HCEC 1CT (cell line): Measurements from ENCODE around the gene CNOT2.
"Not testable (repeated sequence)": the region's sequence is repeated elsewhere in the genome, so short reads cannot be mapped to it uniquely, and the experiment has no call there.

ENCODE experiments used
- DNase-seq: peaks from one replicate; pipeline ENCODE4 v3.0.0-alpha.2; 2017

The CNOT2 gene

DNA sequence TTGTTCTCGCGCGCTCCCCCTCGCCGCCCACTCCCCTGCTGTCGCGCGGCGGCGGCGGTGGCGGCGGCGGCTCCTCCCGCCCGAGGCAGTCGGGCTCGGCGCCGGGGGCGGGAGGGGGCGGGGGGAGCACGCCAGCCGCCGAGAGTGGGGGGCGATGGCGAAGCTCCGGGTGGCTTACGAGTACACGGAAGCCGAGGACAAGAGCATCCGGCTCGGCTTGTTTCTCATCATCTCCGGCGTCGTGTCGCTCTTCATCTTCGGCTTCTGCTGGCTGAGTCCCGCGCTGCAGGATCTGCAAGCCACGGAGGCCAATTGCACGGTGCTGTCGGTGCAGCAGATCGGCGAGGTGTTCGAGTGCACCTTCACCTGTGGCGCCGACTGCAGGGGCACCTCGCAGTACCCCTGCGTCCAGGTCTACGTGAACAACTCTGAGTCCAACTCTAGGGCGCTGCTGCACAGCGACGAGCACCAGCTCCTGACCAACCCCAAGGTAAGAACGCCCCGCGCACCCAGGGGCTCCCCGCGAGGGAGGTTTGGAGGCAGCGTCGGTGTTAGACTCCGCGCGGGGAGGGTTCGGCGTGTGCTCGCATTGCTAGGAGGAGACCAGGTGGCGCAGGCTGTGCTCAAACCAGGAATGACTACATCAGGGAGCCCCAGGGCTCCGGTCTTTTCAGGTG, 123.5 kb downstream of the CNOT2 start:
- peak; percentile 29 for DNase-seq

DNA sequence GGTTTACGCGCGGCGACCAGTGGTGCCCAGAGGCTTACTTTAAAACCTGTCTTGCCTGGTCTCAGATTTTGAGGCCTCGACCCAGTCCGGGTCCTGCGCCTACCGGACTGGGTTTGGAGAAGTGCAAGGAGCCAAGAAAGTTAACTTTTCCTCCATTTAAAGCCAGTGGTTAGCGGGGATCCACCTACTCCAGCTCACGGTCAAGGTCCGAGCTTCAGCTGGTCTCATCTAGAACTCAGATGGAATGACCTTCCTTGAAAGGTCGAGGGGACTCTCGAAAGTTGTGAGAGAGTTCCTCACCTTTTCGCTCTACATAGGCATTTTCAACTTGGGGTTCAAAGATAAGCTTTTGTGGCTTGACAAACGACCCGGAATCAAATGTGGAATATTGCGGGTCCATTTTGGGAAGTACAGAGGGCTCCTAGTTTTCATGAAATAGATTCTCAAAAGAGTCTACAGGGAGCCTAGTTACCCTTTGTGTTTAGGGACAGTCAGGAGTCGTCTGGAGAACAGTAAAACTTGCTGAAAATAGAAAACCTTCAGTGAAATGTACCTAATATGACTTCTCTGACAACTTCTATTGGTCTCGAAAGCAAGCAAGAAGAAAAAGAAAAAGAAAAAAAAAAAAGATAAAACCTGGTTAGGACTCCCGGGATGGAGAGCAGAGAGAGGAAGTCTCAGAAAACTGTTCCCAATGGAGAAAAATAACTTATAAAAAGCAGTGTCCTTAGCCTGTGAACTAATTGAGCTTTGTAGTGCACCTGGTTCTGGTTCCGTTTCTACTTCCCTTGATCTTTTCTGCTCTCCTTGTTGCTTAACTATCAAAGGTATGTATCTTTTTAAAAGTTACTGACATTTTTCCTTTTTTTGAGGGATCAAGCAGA, 124.3 kb downstream of the CNOT2 start:
- DNase-seq = no peak

- no peak for DNase-seq
Measured at GRCh38 chr12:70372881-70373280, 129.6 kb downstream of the CNOT2 start.

- no peak for DNase-seq
Measured at GRCh38 chr12:70379846-70380245, 136.6 kb downstream of the CNOT2 start.

DNA sequence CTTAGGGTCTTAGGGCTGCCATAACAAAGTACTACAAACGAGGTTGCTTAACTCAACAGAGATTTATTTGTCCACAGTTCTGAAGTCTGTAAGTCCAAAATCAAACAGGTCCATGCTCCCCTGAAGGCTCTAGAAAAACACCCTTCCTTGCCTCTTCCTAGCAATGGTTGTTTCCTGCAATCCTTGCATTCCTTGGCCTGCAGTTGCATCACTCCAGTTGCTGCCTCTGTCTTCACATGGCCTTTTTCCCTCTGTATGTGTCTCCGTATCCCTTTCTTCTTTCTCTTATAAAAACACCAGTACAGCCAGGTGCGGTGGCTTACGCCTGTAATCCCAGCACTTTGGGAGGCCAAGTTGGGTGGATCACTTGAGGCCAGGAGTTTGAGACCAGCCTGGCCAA, 140.3 kb downstream of the CNOT2 start:
- no peak for DNase-seq

GRCh38 chr12:70383886-70384285, 140.7 kb downstream of the CNOT2 start:
- DNase-seq = no peak

DNA sequence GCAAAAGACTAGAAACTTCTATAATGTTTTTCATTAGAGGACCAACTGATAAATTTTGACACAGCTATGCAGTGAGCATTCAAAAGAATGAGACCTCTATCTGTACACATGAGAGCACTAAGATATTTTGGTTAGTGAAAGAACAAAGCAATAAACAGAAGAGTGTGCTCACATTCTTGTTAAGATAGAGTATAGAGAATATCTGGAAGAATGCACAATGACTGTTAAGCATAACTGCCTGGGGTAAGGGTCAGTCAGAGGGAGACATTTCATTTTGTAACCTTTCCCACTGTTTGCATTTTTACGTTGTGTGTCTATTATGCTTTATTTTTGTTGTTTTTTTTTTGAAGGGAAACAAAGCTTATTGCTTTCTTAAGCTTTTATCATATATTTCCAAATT, 143.5 kb downstream of the CNOT2 start:
- DNase-seq = no peak

GRCh38 chr12:70389678-70390077, 146.4 kb downstream of the CNOT2 start:
- DNase-seq = no peak

GRCh38 chr12:70392631-70393030, 149.4 kb downstream of the CNOT2 start:
- not testable (repeated sequence) for DNase-seq

GRCh38 chr12:70393787-70394499, 150.7 kb downstream of the CNOT2 start:
- DNase-seq = peak; percentile 15

GRCh38 chr12:70398002-70398401, 154.8 kb downstream of the CNOT2 start:
- no peak for DNase-seq

DNA sequence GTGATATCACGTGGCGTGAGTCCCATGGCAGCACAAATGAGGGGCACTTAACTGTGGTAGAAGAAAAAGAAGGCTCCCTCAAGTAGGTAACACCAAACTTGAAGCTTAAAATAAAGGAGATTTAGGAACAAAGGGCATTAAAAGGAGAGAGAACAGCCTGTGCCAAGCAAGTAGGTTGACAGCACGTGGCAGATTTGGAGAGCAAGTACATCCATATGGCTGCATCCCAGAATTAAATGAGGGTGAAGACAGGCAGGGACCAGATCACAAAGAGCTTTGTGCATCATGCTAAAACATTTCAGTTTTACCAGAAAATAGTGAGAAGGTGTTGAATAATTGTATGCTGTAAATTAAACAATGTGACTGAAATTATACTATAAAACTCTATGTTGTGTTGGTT, 155.6 kb downstream of the CNOT2 start:
- no peak for DNase-seq

GRCh38 chr12:70399311-70399710, 156.1 kb downstream of the CNOT2 start:
- no peak for DNase-seq

GRCh38 chr12:70400124-70400523, 156.9 kb downstream of the CNOT2 start:
- DNase-seq = no peak

- DNase-seq = peak; percentile 5
Measured at GRCh38 chr12:70402597-70402996, 159.4 kb downstream of the CNOT2 start.

- DNase-seq = no peak
Measured at GRCh38 chr12:70403826-70404225, 160.6 kb downstream of the CNOT2 start.
